MCF 10A (cell line): ENCODE results near the gene MDH2. TPM values are rescaled to one million over a fixed set of nuclear protein-coding genes. Genes with fewer than 3 reads are reported as not detected.
"Not testable (repeated sequence)": the region's sequence is repeated elsewhere in the genome, so short reads cannot be mapped to it uniquely, and the experiment has no call there.

Experiments
- BruUV-seq: library from RNA; stranded (reverse); fragments of 400-500 nt; replicated peaks from 2 replicates; lab custom pipeline; 2021; lab: Mats Ljungman, UMichigan
- CTCF ChIA-PET: fragments of 300-600 bp; sonication (Branson Sonifier 250); formaldehyde crosslinking; extraction: SDS; loops from one replicate; lab custom pipeline; 2021; ENCODE audit warnings: antibody characterized with exemption, inconsistent platforms; lab: Yijun Ruan, JAX
- POLR2A ChIA-PET: fragments of 300-600, 350-650 bp; sonication (Branson Sonifier 250); formaldehyde crosslinking; extraction: SDS; loops from one replicate; lab custom pipeline; 2020; ENCODE audit warnings: antibody characterized with exemption, inconsistent platforms; lab: Yijun Ruan, JAX
- DNase-seq: peaks from one replicate; pipeline ENCODE4 v3.0.0-alpha.2; 2018; ENCODE audit not compliant: unreplicated experiment
- H3K27ac Mint-ChIP-seq: one replicate; pipeline ENCODE4 v1.8.0; 2022; ENCODE audit warnings: mild to moderate bottlenecking, low read depth, mixed read lengths; ENCODE audit not compliant: unreplicated experiment
- H3K27me3 Mint-ChIP-seq: one replicate; pipeline ENCODE4 v1.8.0; 2022; ENCODE audit warnings: mixed read lengths; ENCODE audit not compliant: insufficient read depth, unreplicated experiment
- H3K36me3 Mint-ChIP-seq: one replicate; pipeline ENCODE4 v1.8.0; 2022; ENCODE audit warnings: mild to moderate bottlenecking, moderate library complexity, mixed read lengths; ENCODE audit not compliant: insufficient read depth, unreplicated experiment
- H3K4me1 Mint-ChIP-seq: one replicate; pipeline ENCODE4 v1.8.0; 2022; ENCODE audit warnings: mixed read lengths; ENCODE audit not compliant: insufficient read depth, unreplicated experiment
- H3K4me3 Mint-ChIP-seq: one replicate; pipeline ENCODE4 v1.8.0; 2022; ENCODE audit warnings: mild to moderate bottlenecking, moderate library complexity, mixed read lengths; ENCODE audit not compliant: unreplicated experiment
- H3K9me3 Mint-ChIP-seq: one replicate; pipeline ENCODE4 v1.8.0; 2022; ENCODE audit warnings: mixed read lengths; ENCODE audit not compliant: unreplicated experiment
- CTCF ChIP-seq: fragments of 200-600 bp; IDR thresholded peaks from one replicate; pipeline ENCODE4 v1.8.0; 2022; ENCODE audit warnings: antibody characterized with exemption, mild to moderate bottlenecking; ENCODE audit not compliant: unreplicated experiment
- intact Hi-C: fragments of 100-400 bp; cut with micrococcal nuclease; formaldehyde crosslinking; loops from 2 replicates; pipeline ENCODE4 v1.14.1; 2022
- total RNA-seq: library from RNA; stranded (reverse); gene quantifications from 2 replicates; pipeline ENCODE4 v1.2.3, GENCODE V29; 2022

Gene MDH2
- total RNA-seq, 1 experiment from 2014 or later: 328 TPM

GRCh38 chr7:76009672-76010600 is 38.0 kb upstream of the MDH2 start:
- TF ChIP-seq CTCF: no peak
- no peaks in the 10 kb centered on the region for H3K27me3 Mint-ChIP-seq
- no peaks in the 10 kb centered on the region for H3K4me1 Mint-ChIP-seq
- no peak for DNase-seq
- no peaks in the 10 kb centered on the region for H3K9me3 Mint-ChIP-seq
- ChIA-PET POLR2A (interaction anchor here (0.7 to 1.2 kb wide), 2 partner anchors 10 to 144 kb away, joined by 3 to 4 read pairs; no protein-coding TSS in a partner anchor), CTCF (interaction anchor here (3.5 kb wide), 1 partner anchor 10 kb away, joined by 17 read pairs; no protein-coding TSS in a partner anchor)
- BruUV-seq: no TSS peak
- peaks cover 57% of the 10 kb centered on the region for H3K36me3 Mint-ChIP-seq
- intact Hi-C loops: no loop called here
- no peak overlapping the region for H3K4me3 Mint-ChIP-seq
- H3K27ac Mint-ChIP-seq: no peak overlapping the region

GRCh38 chr7:76011442-76011861 is 36.5 kb upstream of the MDH2 start:
- no peak for TF ChIP-seq CTCF
- BruUV-seq: no TSS peak
- Mint-ChIP-seq H3K27me3 (no peaks in the 10 kb centered on the region), H3K9me3 (no peaks in the 10 kb centered on the region), H3K4me3 (no peak overlapping the region), H3K27ac (no peak overlapping the region), H3K36me3 (peaks cover 48% of the 10 kb centered on the region), H3K4me1 (no peaks in the 10 kb centered on the region)
- DNase-seq: no peak
- CTCF ChIA-PET: interaction anchor here (1.2 to 3.5 kb wide), 2 partner anchors 9 to 122 kb away, joined by 3 to 17 read pairs; no protein-coding TSS in a partner anchor
- POLR2A ChIA-PET: interaction anchor here (0.9 kb wide), 1 partner anchor 10 kb away, joined by 3 read pairs; no protein-coding TSS in a partner anchor
- intact Hi-C loops: no loop called here

- no TSS peak for BruUV-seq
- CTCF ChIA-PET: interaction anchor here (0.6 to 0.8 kb wide), 2 partner anchors 11 to 150 kb away, joined by 3 to 4 read pairs; no protein-coding TSS in a partner anchor
These were observed 31.5 kb upstream of the MDH2 start for GRCh38 chr7:76016191-76016947.

GRCh38 chr7:76018520-76018919 is 29.4 kb upstream of the MDH2 start:
- BruUV-seq, H3K4me3 Mint-ChIP-seq, H3K9me3 Mint-ChIP-seq, DNase-seq, H3K27me3 Mint-ChIP-seq, POLR2A ChIA-PET, intact Hi-C loops, H3K27ac Mint-ChIP-seq, H3K4me1 Mint-ChIP-seq: not testable (repeated sequence)
- H3K36me3 Mint-ChIP-seq: peaks cover 37% of the 10 kb centered on the region
- CTCF ChIA-PET: interaction anchor here (0.9 to 5.7 kb wide), 4 partner anchors 13 to 153 kb away, joined by 3 to 45 read pairs (median 6); partner anchors contain the start of gene POR

More at GRCh38 chr7:76016191-76016947, 31.5 kb upstream of the MDH2 start:
- no peaks in the 10 kb centered on the region for H3K27me3 Mint-ChIP-seq
- POLR2A ChIA-PET: no interaction called here
- intact Hi-C loops: no loop called here
- DNase-seq: no peak
- H3K4me3 Mint-ChIP-seq: no peak overlapping the region
- no peaks in the 10 kb centered on the region for H3K4me1 Mint-ChIP-seq
- peaks cover 49% of the 10 kb centered on the region for H3K36me3 Mint-ChIP-seq
- no peak for TF ChIP-seq CTCF
- H3K27ac Mint-ChIP-seq: no peak overlapping the region
- no peaks in the 10 kb centered on the region for H3K9me3 Mint-ChIP-seq
